ENCODE measurements around the gene TRIM62. TPM values are rescaled to one million over a fixed set of nuclear protein-coding genes. Genes with fewer than 3 reads are reported as not detected.
A peak's percentile ranks its signal among the peaks of the same experiment; 100 is the strongest.
"Not testable (repeated sequence)": the region's sequence is repeated elsewhere in the genome, so short reads cannot be mapped to it uniquely, and the experiment has no call there.

Gene TRIM62
- total and polyA plus RNA-seq, 2 donors = 1.8 to 7.8 TPM

GRCh38 chr1:33143698-33144097 is 38.1 kb downstream of the TRIM62 start:
- 97% methylated on average over 2 of the region's 2 CpGs for WGBS
- Histone ChIP-seq H3K36me3 (ENCODE audit: control insufficient read depth in 2 of 2, insufficient read depth in 2 of 2, low read length in 1 of 2) (peaks cover 24 to 29% of the 10 kb centered on the region in 2 donors), H3K27ac (ENCODE audit: low read depth in 1 of 2, low read length in 1 of 2) (no peak overlapping the region), H3K4me3 (ENCODE audit: low read length in 2 of 2) (no peak overlapping the region), H3K9me3 (ENCODE audit: control insufficient read depth in 2 of 2, insufficient read depth in 1 of 2, low read length in 1 of 2) (no peaks in the 10 kb centered on the region), H3K27me3 (ENCODE audit: control insufficient read depth in 2 of 2, insufficient read depth in 1 of 2, low read length in 1 of 2) (no peaks in the 10 kb centered on the region), H3K4me1 (ENCODE audit: control insufficient read depth in 2 of 2, insufficient read depth in 2 of 2, low read length in 2 of 2) (peaks cover 0 to 11% of the 10 kb centered on the region in 2 donors)
- no peak for DNase-seq (ENCODE audit: low read depth in 6 of 9, low spot score in 9 of 9)

GRCh38 chr1:33143176-33143575 is 38.7 kb downstream of the TRIM62 start:
- H3K4me3 ChIP-seq (ENCODE audit: low read length in 2 of 2) = no peak overlapping the region
- peaks cover 0 to 11% of the 10 kb centered on the region in 2 donors for H3K4me1 ChIP-seq (ENCODE audit: control insufficient read depth in 2 of 2, insufficient read depth in 2 of 2, low read length in 2 of 2)
- H3K27ac ChIP-seq (ENCODE audit: low read depth in 1 of 2, low read length in 1 of 2) = no peak overlapping the region
- peaks cover 24 to 29% of the 10 kb centered on the region in 2 donors for H3K36me3 ChIP-seq (ENCODE audit: control insufficient read depth in 2 of 2, insufficient read depth in 2 of 2, low read length in 1 of 2)
- WGBS = 93% methylated on average over 4 of the region's 4 CpGs
- no peaks in the 10 kb centered on the region for H3K9me3 ChIP-seq (ENCODE audit: control insufficient read depth in 2 of 2, insufficient read depth in 1 of 2, low read length in 1 of 2)
- H3K27me3 ChIP-seq (ENCODE audit: control insufficient read depth in 2 of 2, insufficient read depth in 1 of 2, low read length in 1 of 2) = no peaks in the 10 kb centered on the region
- no peak for DNase-seq (ENCODE audit: low read depth in 6 of 9, low spot score in 9 of 9)

- Histone ChIP-seq H3K4me1 (ENCODE audit: control insufficient read depth in 2 of 2, insufficient read depth in 2 of 2, low read length in 2 of 2) (peaks cover 0 to 11% of the 10 kb centered on the region in 2 donors), H3K9me3 (ENCODE audit: control insufficient read depth in 2 of 2, insufficient read depth in 1 of 2, low read length in 1 of 2) (no peaks in the 10 kb centered on the region), H3K27me3 (ENCODE audit: control insufficient read depth in 2 of 2, insufficient read depth in 1 of 2, low read length in 1 of 2) (no peaks in the 10 kb centered on the region), H3K27ac (ENCODE audit: low read depth in 1 of 2, low read length in 1 of 2) (no peak overlapping the region), H3K4me3 (ENCODE audit: low read length in 2 of 2) (no peak overlapping the region), H3K36me3 (ENCODE audit: control insufficient read depth in 2 of 2, insufficient read depth in 2 of 2, low read length in 1 of 2) (peaks cover 24 to 27% of the 10 kb centered on the region in 2 donors)
- WGBS = 95% methylated on average over 7 of the region's 7 CpGs
- DNase-seq (ENCODE audit: low read depth in 6 of 9, low spot score in 9 of 9) = no peak
Observed at GRCh38 chr1:33142483-33143064, 39.3 kb downstream of the TRIM62 start.

- WGBS = 84% methylated on average over 3 of the region's 3 CpGs
- DNase-seq (ENCODE audit: low read depth in 6 of 9, low spot score in 9 of 9) = no peak
Observed at GRCh38 chr1:33141781-33142180, 40.1 kb downstream of the TRIM62 start.

DNA sequence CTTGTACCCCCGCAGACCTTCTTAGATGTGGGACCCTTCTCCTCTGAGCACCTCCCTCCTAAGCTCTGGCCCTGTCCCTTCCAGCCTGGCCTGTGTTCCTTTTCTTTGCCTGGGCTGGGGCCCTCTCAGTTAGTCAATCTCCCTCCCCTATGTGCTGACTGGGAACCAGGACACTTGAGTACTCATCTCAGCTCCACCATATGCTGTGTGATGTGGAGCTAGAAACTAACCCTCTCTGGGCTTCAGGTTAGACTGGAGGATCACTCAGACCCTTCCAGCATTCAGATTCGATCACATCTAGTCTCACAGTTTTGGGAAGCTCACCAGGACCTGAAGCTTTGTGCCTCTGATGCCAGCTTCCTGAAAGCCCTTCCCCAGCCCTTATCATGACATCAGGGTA is 40.6 kb downstream of the TRIM62 start:
- no peak overlapping the region for H3K27ac ChIP-seq (ENCODE audit: low read depth in 1 of 2, low read length in 1 of 2)
- peaks cover 0 to 11% of the 10 kb centered on the region in 2 donors for H3K4me1 ChIP-seq (ENCODE audit: control insufficient read depth in 2 of 2, insufficient read depth in 2 of 2, low read length in 2 of 2)
- H3K4me3 ChIP-seq (ENCODE audit: low read length in 2 of 2) = no peak overlapping the region
- DNase-seq (ENCODE audit: low read depth in 6 of 9, low spot score in 9 of 9) = no peak
- peaks cover 12 to 13% of the 10 kb centered on the region in 2 donors for H3K36me3 ChIP-seq (ENCODE audit: control insufficient read depth in 2 of 2, insufficient read depth in 2 of 2, low read length in 1 of 2)
- WGBS = 69% methylated on average over 2 of the region's 2 CpGs
- H3K27me3 ChIP-seq (ENCODE audit: control insufficient read depth in 2 of 2, insufficient read depth in 1 of 2, low read length in 1 of 2) = no peaks in the 10 kb centered on the region
- H3K9me3 ChIP-seq (ENCODE audit: control insufficient read depth in 2 of 2, insufficient read depth in 1 of 2, low read length in 1 of 2) = no peaks in the 10 kb centered on the region

More at GRCh38 chr1:33141781-33142180, 40.1 kb downstream of the TRIM62 start:
- Histone ChIP-seq H3K27me3 (ENCODE audit: control insufficient read depth in 2 of 2, insufficient read depth in 1 of 2, low read length in 1 of 2) (no peaks in the 10 kb centered on the region), H3K4me3 (ENCODE audit: low read length in 2 of 2) (no peak overlapping the region), H3K9me3 (ENCODE audit: control insufficient read depth in 2 of 2, insufficient read depth in 1 of 2, low read length in 1 of 2) (no peaks in the 10 kb centered on the region), H3K36me3 (ENCODE audit: control insufficient read depth in 2 of 2, insufficient read depth in 2 of 2, low read length in 1 of 2) (peaks cover 18 to 19% of the 10 kb centered on the region in 2 donors), H3K27ac (ENCODE audit: low read depth in 1 of 2, low read length in 1 of 2) (no peak overlapping the region), H3K4me1 (ENCODE audit: control insufficient read depth in 2 of 2, insufficient read depth in 2 of 2, low read length in 2 of 2) (peaks cover 0 to 11% of the 10 kb centered on the region in 2 donors)

GRCh38 chr1:33140153-33141149 is 41.4 kb downstream of the TRIM62 start:
- Histone ChIP-seq H3K9me3 (ENCODE audit: control insufficient read depth in 2 of 2, insufficient read depth in 1 of 2, low read length in 1 of 2) (no peaks in the 10 kb centered on the region), H3K27me3 (ENCODE audit: control insufficient read depth in 2 of 2, insufficient read depth in 1 of 2, low read length in 1 of 2) (no peaks in the 10 kb centered on the region), H3K4me3 (ENCODE audit: low read length in 2 of 2) (no peak overlapping the region), H3K27ac (ENCODE audit: low read depth in 1 of 2, low read length in 1 of 2) (no peak overlapping the region), H3K36me3 (ENCODE audit: control insufficient read depth in 2 of 2, insufficient read depth in 2 of 2, low read length in 1 of 2) (peaks cover 6% of the 10 kb centered on the region in 2 donors), H3K4me1 (ENCODE audit: control insufficient read depth in 2 of 2, insufficient read depth in 2 of 2, low read length in 2 of 2) (peaks cover 0 to 11% of the 10 kb centered on the region in 2 donors)
- WGBS = 81% methylated on average over 9 of the region's 9 CpGs
- no peak for DNase-seq (ENCODE audit: low read depth in 6 of 9, low spot score in 9 of 9)

DNA sequence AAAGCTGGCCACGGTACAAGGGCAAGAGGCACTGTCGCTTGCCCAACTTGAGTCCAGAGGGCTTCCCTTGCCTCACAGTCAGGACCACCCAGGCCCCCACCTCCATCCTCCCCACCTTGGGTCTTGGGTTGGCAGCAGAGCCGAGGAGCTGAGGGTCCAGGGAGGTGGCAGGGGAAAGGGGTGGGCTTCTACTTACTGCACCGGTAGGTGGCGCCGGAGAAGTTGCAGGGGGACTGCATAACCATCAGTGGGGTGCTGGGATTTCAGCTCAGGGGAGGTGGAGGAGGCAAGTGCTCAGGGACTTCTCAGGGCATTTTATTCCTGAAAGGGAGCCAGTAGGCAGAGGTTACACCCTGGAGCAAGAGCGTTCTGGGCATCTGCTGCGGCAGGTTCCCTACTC is 44.0 kb downstream of the TRIM62 start:
- H3K9me3 ChIP-seq (ENCODE audit: control insufficient read depth in 2 of 2, insufficient read depth in 1 of 2, low read length in 1 of 2) = no peaks in the 10 kb centered on the region
- peaks cover 0 to 3% of the 10 kb centered on the region in 2 donors for H3K36me3 ChIP-seq (ENCODE audit: control insufficient read depth in 2 of 2, insufficient read depth in 2 of 2, low read length in 1 of 2)
- no peaks in the 10 kb centered on the region for H3K27me3 ChIP-seq (ENCODE audit: control insufficient read depth in 2 of 2, insufficient read depth in 1 of 2, low read length in 1 of 2)
- H3K4me1 ChIP-seq (ENCODE audit: control insufficient read depth in 2 of 2, insufficient read depth in 2 of 2, low read length in 2 of 2) = peaks cover 0 to 11% of the 10 kb centered on the region in 2 donors
- DNase-seq (ENCODE audit: low read depth in 6 of 9, low spot score in 9 of 9) = peak in 7 of 9 donors; percentile 36 to 70 (median 56)
- no peak overlapping the region for H3K27ac ChIP-seq (ENCODE audit: low read depth in 1 of 2, low read length in 1 of 2)
- H3K4me3 ChIP-seq (ENCODE audit: low read length in 2 of 2) = no peak overlapping the region
- 58% methylated on average over 8 of the region's 8 CpGs for WGBS

DNA sequence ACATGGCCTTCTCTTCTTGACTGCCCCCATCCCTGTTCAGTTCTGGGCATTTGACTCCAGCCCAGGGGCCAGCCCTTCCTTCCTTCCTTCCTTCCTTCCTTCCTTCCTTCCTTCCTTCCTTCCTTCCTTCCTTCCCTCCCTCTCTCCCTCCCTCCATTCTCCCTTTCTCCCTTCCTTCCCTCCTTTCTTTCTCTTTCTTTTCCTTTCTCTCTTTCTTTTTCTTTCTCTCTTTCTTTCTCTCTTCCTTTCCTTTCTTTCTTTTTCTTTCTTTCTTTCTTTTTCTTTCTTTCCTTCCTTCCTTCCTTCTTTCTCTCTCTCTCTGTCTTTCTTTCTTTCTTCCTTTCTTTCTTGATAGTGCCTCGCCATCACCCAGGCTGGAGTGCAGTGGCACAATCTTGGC is 45.8 kb downstream of the TRIM62 start:
- not testable (repeated sequence) for H3K27me3 ChIP-seq (ENCODE audit: control insufficient read depth in 2 of 2, insufficient read depth in 1 of 2, low read length in 1 of 2); DNase-seq (ENCODE audit: low read depth in 6 of 9, low spot score in 9 of 9)

More for the DNA sequence above, 45.8 kb downstream of the TRIM62 start:
- not testable (repeated sequence) for H3K4me1 ChIP-seq (ENCODE audit: control insufficient read depth in 2 of 2, insufficient read depth in 2 of 2, low read length in 2 of 2); H3K36me3 ChIP-seq (ENCODE audit: control insufficient read depth in 2 of 2, insufficient read depth in 2 of 2, low read length in 1 of 2); H3K27ac ChIP-seq (ENCODE audit: low read depth in 1 of 2, low read length in 1 of 2); H3K9me3 ChIP-seq (ENCODE audit: control insufficient read depth in 2 of 2, insufficient read depth in 1 of 2, low read length in 1 of 2); H3K4me3 ChIP-seq (ENCODE audit: low read length in 2 of 2)
- WGBS = 98% methylated on average over 1 of the region's 1 CpG

All from thymus (tissue), 11 donors.